Endothelial cell (in vitro differentiated cells): ENCODE results near the gene KCNIP4. TPM values are rescaled to one million over a fixed set of nuclear protein-coding genes. Genes with fewer than 3 reads are reported as not detected.

ENCODE experiments used
- DNase-seq: peaks from one replicate; pipeline ENCODE4 v3.0.0; 2021; ENCODE audit warnings: low spot score
- H3K27ac Mint-ChIP-seq: one replicate; pipeline ENCODE4 v1.8.0; 2021; ENCODE audit warnings: mixed read lengths, inconsistent platforms; ENCODE audit not compliant: unreplicated experiment
- H3K27me3 Mint-ChIP-seq: one replicate; pipeline ENCODE4 v1.8.0; 2021; ENCODE audit warnings: mild to moderate bottlenecking, moderate library complexity, mixed read lengths, inconsistent platforms; ENCODE audit not compliant: unreplicated experiment
- H3K36me3 Mint-ChIP-seq: one replicate; pipeline ENCODE4 v1.8.0; 2021; ENCODE audit warnings: mild to moderate bottlenecking, low read depth, mixed read lengths, inconsistent platforms; ENCODE audit not compliant: unreplicated experiment
- H3K4me1 Mint-ChIP-seq: one replicate; pipeline ENCODE4 v1.8.0; 2021; ENCODE audit warnings: mild to moderate bottlenecking, mixed read lengths, inconsistent platforms; ENCODE audit not compliant: unreplicated experiment
- H3K4me3 Mint-ChIP-seq: one replicate; pipeline ENCODE4 v1.8.0; 2021; ENCODE audit warnings: mild to moderate bottlenecking, mixed read lengths, inconsistent platforms; ENCODE audit not compliant: unreplicated experiment
- H3K9me3 Mint-ChIP-seq: one replicate; pipeline ENCODE4 v1.8.0; 2021; ENCODE audit warnings: mixed read lengths, inconsistent platforms; ENCODE audit not compliant: unreplicated experiment
- total RNA-seq: library from RNA; stranded (reverse); fragmentation: NEBNext Ultra II Directional; extraction: Animal tissue kit (Norgen Biotek cat#: 25700); gene quantifications from one replicate; pipeline ENCODE4 v1.2.1, GENCODE V29; 2021; ENCODE audit not compliant: unreplicated experiment
- TF ChIP-seq, protein P1 (sequence below): fragments of 200-600 bp; sonication (generic); IDR thresholded peaks from one replicate; pipeline ENCODE4 v1.5.0; 2021; ENCODE audit warnings: antibody characterized with exemption; ENCODE audit not compliant: unreplicated experiment

KCNIP4 gene
- total RNA-seq, 1 donor from 2014 or later, result 0.31 TPM

DNA sequence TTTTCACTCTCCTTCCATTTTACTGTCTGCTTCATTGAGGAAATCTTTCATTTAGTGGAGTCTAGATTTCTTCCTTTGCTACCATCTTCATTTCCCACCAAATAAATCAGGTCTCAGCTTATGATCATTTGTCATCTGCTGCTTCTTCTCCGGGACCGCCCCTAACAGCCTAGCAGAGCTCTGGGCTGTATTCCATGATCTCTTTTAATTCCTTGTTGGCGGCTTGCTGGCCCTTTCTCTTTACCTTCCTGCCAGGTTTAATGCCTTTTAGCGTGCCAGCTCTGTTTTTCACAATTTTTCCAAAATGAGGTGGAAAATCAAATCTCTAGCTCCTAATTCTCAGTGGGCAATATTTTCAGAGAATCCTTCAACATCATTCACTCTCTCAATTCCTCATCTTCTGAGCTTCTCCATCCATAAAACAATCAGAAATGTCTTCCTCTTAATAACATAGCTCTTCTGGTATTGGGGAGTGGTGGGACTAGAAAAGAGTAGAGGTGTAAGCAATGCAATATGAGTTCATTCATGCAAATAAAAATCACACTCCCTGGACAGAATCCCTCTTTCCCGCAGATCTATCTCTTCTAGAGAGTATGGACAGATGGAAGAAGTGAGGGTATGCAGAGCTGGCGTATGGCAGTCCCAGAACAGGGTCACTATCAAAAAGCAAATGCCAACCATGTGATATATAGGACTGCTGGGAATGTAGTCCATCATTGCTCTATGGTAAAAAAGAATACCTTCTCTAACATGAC is 491.3 kb downstream of the KCNIP4 start:
- Mint-ChIP-seq H3K4me1 (no peaks in the 10 kb centered on the region), H3K27me3 (no peaks in the 10 kb centered on the region), H3K27ac (no peak overlapping the region), H3K4me3 (no peak overlapping the region), H3K36me3 (no peaks in the 10 kb centered on the region), H3K9me3 (no peaks in the 10 kb centered on the region)
- TF ChIP-seq, protein P1, sequence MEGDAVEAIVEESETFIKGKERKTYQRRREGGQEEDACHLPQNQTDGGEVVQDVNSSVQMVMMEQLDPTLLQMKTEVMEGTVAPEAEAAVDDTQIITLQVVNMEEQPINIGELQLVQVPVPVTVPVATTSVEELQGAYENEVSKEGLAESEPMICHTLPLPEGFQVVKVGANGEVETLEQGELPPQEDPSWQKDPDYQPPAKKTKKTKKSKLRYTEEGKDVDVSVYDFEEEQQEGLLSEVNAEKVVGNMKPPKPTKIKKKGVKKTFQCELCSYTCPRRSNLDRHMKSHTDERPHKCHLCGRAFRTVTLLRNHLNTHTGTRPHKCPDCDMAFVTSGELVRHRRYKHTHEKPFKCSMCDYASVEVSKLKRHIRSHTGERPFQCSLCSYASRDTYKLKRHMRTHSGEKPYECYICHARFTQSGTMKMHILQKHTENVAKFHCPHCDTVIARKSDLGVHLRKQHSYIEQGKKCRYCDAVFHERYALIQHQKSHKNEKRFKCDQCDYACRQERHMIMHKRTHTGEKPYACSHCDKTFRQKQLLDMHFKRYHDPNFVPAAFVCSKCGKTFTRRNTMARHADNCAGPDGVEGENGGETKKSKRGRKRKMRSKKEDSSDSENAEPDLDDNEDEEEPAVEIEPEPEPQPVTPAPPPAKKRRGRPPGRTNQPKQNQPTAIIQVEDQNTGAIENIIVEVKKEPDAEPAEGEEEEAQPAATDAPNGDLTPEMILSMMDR, result no peak
- DNase-seq, result no peak

DNA sequence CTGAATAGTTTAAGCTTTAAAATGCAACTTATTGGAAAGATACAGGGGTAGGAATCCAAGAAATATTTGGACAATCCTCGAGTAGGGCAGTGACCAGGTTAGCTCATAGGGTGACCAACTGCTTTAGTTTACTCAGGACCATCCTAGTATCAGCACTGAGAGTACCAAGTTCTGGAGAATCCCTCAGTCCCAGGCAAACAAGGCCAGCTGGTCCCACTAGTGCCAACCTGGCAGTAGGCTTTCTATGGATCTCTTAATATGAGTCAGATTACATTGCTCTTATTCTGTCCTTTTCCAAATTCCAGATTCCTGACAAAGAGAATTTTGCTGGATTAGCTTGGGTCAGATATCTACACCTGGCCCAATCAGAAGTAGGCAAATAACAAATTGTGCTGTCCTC is 493.7 kb downstream of the KCNIP4 start:
- H3K36me3 Mint-ChIP-seq, result no peaks in the 10 kb centered on the region
- TF ChIP-seq, protein P1, result no peak
- H3K9me3 Mint-ChIP-seq, result no peaks in the 10 kb centered on the region
- no peak for DNase-seq
- H3K4me3 Mint-ChIP-seq, result no peak overlapping the region
- no peak overlapping the region for H3K27ac Mint-ChIP-seq
- no peaks in the 10 kb centered on the region for H3K27me3 Mint-ChIP-seq
- H3K4me1 Mint-ChIP-seq, result no peaks in the 10 kb centered on the region

DNA sequence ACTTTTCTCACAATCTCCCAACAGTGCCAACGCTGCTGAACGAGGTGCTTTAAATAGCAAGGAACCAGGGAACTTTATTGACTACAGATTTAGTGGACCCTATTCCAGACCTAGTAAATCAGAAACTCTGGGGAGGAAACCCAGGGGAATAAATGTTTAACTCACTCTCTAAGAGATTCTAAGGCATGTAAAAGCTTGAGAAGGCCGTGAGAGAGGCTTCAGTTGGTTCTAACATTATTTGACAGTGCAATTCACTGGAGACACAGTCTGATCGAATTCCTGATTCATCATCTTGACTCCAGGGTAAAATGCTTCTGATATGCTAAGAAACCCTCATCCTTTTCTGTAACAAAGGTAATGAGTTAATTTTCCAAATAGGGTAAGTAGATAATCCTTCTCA is 494.4 kb downstream of the KCNIP4 start:
- Mint-ChIP-seq H3K36me3 (no peaks in the 10 kb centered on the region), H3K4me1 (no peaks in the 10 kb centered on the region), H3K4me3 (no peak overlapping the region), H3K27ac (no peak overlapping the region), H3K27me3 (no peaks in the 10 kb centered on the region), H3K9me3 (no peaks in the 10 kb centered on the region)
- TF ChIP-seq, protein P1, result no peak
- DNase-seq, result no peak

DNA sequence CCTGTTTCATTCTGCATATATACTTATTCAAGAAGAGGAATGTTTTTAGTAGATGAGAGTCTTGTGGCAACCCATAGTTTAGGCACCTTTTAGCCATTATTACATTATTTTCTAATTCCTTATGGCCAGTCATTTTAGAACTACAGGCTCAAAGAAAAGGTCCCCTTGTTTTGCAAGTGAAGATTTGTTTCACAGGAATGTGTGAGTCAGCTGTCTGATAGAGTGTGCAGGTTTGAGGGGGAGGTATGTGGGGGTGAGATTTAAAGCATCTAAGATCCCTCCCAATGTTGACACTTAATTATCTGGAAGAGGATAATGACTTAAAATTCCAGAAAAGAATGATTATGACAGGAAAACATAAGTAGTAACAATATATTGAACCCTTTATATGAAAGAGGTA is 495.6 kb downstream of the KCNIP4 start:
- TF ChIP-seq, protein P1, result no peak
- Mint-ChIP-seq H3K4me1 (no peaks in the 10 kb centered on the region), H3K36me3 (no peaks in the 10 kb centered on the region), H3K9me3 (no peaks in the 10 kb centered on the region), H3K4me3 (no peak overlapping the region), H3K27ac (no peak overlapping the region), H3K27me3 (no peaks in the 10 kb centered on the region)
- DNase-seq, result no peak

DNA sequence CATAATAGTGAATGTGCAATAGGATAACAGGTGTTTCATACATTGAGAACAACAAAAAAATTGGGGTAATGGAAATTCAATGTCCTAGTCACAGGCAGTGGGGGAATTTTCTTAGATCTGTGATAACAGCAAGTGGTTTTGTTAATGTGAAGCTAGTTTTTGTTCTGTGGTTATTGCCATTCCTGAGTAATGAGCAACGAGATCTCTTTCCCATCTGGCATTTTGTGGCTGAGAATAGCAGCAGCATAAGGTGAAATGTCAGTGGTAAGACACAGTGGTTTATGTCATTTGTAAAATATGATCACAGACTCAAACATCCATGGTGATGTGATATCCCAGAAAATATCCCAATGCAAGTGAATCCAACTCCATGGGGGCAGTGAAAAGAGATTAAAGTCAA is 497.5 kb downstream of the KCNIP4 start:
- Mint-ChIP-seq H3K4me1 (no peaks in the 10 kb centered on the region), H3K27ac (no peak overlapping the region), H3K27me3 (no peaks in the 10 kb centered on the region), H3K4me3 (no peak overlapping the region), H3K9me3 (no peaks in the 10 kb centered on the region), H3K36me3 (no peaks in the 10 kb centered on the region)
- DNase-seq, result no peak
- TF ChIP-seq, protein P1, result no peak
